ENCODE measurements around the gene HOXB5.

HOXB5 gene

DNA sequence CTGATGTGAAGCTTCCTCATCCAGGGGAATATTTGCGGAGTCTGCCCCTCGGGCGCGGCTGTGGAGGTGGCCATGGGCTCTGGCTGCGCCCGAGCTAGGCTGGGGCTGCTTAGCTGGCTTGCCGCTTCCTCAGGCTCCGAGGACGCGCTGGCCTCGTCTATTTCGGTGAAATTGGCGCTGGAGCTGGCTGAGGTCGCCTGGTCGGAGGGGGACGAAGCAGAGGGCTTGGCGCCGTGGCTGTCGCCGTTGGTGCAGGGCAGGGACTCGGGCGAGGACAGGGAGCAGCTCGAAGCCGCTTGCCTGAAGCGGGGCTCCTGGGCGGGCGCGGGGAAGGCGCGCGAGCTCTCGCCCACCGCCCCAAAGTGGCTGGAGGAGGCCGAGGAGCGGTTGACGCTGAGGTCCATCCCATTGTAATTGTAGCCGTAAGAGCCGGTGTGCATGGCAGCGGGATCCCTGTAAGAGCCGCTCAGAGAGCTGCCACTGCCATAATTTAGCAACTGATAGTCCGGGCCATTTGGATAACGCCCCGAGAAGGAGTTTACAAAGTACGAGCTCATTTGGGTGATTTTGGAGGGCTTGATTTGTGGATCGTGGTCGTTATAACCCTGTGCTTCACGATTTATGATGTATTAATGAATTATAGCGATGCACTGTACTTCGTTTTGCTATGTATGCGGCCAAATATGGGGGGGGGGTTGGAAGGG is at the start of gene HOXB5:
HOXB5 (minus strand) TSS at position 654 of the 704 bp plus-strand sequence; CDS start at position 557, 97 bp downstream.
- DNase-seq (ENCODE audit: low read depth, low spot score) = no peak

GRCh38 chr17:48642843-48643696 is 49.5 kb upstream of the HOXB5 start:
- no peak for DNase-seq (ENCODE audit: low read depth, low spot score)

DNA sequence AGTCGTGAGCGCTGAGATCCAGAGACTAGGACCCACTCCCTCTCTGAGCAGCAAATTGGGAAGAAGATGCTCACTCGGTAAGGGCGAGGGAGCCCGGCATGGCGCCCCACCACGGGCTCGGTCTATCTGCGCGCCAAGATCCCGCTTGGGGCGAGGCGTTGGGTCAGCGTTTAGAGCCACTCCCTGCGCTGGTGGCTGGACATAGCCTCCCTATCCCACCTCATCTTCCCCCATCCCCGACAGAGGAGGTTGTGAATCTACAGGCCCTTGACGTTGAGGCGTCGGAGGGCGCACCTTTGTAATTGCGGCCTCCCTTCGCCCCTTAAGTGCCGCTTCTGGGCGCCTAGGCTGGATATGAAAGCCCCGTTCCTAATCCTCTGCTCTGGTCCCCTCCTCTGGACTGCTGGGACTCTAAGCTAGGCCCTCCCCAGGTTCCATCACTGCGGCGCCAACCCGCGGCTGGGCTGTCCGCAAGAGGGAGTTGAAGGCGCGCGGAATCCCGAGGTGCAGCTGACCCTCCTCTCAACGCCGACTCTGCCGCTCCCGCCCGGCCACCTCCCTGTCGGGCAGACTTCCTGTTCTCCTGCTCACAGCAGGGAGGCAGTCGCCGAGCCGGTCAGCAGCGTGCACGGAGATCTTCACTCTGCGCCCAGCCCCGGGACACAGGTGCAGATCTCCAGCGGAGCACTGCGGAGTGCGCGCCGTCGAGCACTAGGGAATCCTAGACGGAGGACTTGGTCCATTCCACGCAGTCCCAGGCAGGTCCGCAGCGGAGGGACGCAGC is 48.7 kb upstream of the HOXB5 start:
- DNase-seq (ENCODE audit: low read depth, low spot score) = no peak

GRCh38 chr17:48641541-48642058 is 48.0 kb upstream of the HOXB5 start:
- no peak for DNase-seq (ENCODE audit: low read depth, low spot score)

GRCh38 chr17:48640858-48641180 is 47.2 kb upstream of the HOXB5 start:
- DNase-seq (ENCODE audit: low read depth, low spot score) = no peak

DNA sequence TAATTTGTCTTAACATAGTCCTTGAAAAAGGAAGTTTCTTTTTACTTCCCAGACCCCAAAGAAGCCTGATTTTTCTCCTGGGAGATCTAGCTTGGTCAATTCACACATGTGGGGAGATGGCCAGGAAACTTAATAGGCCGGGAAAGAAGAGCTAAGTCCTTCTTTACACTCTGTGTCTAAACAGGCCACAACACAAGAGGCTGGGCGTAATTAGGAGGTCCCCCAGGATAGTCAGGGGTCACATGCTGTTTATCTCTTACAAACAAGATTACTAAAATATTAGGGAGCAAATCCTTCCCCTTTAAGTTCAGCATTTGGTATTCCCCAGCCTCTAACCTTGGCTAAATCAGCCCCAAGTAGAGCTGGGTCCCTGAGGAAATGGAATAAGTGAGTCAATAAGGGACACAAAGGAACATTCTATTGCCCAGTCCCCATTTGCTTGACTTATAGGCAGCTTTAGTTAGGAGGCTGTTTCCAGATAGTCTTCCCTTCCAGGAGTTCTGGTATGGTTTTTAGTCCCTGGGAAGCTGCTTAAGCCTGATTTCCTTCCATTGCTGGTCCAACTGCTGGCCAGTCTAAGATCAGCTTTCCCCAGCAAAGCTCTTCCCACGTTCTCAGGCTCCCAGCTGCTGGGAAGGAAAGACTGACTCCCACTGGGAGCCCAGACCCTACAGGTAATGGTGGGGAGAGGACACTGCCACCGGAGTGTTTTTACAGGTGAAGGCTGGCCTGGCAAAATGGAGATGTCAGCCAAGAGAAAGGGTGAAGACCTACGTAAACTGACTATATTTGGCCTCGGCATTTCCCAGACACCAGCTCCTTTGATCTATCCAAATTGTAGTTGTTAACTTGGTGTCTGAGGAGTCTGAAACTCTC is 46.6 kb upstream of the HOXB5 start:
- no peak for DNase-seq (ENCODE audit: low read depth, low spot score)

- no peak for DNase-seq (ENCODE audit: low read depth, low spot score)
Observed at GRCh38 chr17:48639136-48639535, 45.6 kb upstream of the HOXB5 start.

GRCh38 chr17:48637323-48638260 is 44.0 kb upstream of the HOXB5 start:
- no peak for DNase-seq (ENCODE audit: low read depth, low spot score)

GRCh38 chr17:48636177-48637018 is 42.8 kb upstream of the HOXB5 start:
- no peak for DNase-seq (ENCODE audit: low read depth, low spot score)

- DNase-seq (ENCODE audit: low read depth, low spot score) = no peak
Observed at GRCh38 chr17:48634493-48635208, 41.1 kb upstream of the HOXB5 start.

- no peak for DNase-seq (ENCODE audit: low read depth, low spot score)
Observed at GRCh38 chr17:48633266-48633677, 39.7 kb upstream of the HOXB5 start.

DNA sequence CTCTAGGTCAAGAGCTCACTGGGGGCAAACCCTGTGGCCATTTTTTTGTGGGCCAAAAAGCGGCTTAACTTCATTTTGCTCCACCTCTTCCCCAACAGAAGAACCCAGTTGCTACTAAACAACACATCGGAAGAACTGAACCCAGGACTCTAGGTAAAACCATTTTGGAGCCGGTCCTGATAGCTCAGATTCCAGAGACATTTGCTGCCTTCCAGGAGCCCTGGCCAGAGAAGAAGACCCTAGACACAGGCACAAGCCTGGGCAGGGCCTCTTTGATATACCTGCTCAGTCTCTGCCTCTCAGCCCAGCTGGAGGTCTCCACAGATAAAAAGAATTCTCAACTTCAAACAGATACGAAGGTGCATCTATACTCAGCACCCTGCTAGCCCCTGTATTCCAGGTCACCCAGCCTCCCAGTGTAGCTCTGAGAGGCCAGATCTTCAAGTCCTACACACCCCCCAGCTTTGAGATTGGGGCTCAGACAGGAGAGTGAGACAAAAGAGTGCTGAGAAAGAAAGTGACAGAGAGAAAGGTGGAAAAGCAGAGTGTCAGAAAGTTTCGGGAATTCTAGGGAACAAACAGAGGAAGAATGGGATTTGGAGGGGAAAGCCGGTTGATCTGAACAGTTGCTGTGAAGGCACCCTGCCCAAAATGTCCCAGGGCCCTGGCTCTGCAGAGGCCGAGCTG is 39.1 kb upstream of the HOXB5 start:
- no peak for DNase-seq (ENCODE audit: low read depth, low spot score)

DNA sequence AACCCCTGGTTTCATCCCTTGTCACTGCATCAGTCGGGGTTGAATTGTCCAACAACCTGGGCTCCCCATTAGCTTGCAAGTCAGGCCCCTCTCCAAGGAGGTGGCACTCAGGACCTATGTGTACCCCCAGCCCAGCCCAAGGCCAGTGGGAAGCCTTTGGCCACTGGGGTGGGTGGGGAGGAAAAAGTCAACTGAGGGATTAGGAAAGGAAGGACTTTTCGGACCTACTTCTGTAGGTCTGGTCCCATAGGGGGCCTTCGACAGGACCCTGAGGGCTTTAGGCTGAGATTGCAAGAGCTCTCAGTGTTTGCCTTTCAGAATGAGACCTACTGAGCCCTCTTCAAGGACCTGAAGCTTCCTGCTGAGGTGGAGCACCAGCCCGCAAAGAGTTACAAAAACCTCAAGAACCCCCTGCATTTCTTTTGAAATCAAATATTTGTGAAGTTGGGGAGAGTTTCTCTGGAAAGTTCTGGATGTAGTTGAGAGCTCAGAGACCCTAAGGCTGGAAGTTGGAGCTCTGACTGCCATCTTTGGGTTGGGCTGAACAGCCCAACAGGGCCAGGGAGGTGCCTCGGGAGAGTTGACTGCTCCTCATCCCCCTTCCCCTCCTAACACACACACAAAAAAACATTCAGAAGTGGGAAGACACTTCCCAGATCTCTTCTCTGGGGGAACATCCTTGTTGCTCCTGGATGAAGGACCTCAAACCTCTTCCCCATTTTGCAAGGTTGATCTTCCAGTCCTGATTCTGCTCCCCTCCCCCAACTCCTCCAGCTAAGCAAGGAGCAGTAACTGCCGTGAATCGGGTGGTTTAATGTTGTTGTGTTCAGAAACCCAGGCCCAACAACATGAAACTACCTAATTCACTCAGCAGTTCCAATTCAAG is 38.4 kb upstream of the HOXB5 start:
- no peak for DNase-seq (ENCODE audit: low read depth, low spot score)

DNA sequence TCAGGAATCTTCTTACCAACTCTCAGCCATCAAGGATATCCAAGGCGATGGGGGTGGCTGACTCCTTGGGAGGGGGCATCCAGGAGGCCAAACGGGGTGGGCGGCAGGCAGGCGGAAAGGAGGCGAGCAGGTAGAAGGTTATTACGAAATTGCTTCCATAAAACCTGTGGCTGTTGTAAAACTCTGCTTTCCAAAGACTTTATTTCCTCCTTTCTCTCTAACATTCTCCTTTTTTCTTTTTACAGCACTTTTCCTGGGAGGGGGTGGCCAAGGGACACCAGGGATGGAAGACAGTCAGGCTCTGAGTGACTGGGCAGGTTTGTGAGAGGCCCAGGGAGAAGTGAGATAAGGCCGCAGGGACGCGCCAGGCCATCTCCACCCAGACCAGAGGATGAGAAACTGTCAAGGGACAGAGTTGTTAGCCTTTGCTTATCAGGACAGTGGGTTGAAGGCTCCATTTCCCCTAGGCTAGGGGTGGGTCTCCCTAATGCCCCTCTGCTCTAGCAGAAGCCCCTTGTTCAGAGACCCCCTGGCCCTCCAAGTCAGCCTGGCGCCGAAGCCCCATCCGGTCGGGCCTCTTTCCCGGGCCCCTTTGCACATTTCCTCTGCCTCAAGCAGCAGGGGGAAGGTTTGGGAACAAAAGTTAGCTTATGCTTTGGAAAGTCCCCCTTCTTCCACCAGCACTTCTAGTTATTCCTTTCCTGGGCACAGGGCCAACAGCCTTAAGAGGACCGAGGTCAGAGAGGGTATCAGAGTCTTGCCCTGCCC is 37.5 kb upstream of the HOXB5 start:
- DNase-seq (ENCODE audit: low read depth, low spot score) = no peak

DNA sequence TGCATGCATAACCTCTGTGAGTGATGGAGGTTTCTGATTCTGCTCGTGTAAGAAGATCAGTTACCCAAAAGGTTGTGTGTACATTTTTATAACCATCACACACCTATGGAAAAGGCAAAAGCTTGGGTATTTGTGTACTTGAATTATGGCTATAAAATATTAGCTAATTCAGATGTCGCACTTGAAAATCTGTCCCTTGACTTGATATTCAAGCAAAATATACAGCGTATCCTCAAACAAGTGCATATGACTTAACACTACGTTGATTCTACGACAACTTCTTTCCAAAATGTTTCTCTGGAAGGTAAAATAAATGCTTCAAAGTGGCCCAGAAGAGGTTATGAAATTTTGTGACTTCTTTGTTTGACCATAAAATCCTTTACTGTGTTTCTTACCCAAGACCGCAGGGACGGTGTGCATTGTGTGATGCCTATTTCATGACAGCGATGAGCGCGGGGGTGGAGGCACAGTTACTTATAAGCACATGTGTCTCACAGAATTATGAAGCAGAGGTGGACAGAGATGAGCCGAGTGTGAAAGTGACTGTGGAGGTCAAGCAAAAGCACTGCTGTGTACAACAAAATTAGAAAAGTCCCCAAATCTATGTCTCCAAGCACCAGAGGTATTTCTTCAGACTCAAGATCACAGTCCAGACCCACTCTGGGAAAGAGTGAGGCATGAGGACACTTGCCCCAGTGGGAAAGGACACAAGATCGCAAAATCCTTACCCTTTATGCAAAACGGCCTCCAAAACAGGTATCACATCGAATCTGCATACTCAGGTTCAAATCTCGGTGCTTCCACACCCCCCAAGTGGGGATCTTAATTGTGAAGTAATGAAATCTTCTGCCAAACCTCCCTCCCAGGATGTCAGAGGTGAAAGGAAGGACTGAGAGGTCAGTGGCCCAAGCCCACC is 36.7 kb upstream of the HOXB5 start:
- no peak for DNase-seq (ENCODE audit: low read depth, low spot score)

Measured in brain pericyte (primary cell).